HEK293T (cell line): Measurements from ENCODE around the gene HACE1.
"Not testable (repeated sequence)": the region's sequence is repeated elsewhere in the genome, so short reads cannot be mapped to it uniquely, and the experiment has no call there.

Experiments used
- CTCF ChIA-PET: fragments of 350-600 bp; formaldehyde crosslinking; extraction: SDS; loops from one replicate; lab custom pipeline; 2021; ENCODE audit warnings: antibody characterized with exemption, inconsistent platforms; lab: Yijun Ruan, JAX
- POLR2A ChIA-PET: fragments of 350-600 bp; formaldehyde crosslinking; extraction: SDS; loops from one replicate; lab custom pipeline; 2020; ENCODE audit warnings: antibody characterized with exemption, inconsistent platforms; lab: Yijun Ruan, JAX
- DNase-seq: peaks from one replicate; pipeline ENCODE4 v3.0.0; 2012; ENCODE audit warnings: mixed read lengths; ENCODE audit errors: extremely low spot score
- ARNT ChIP-seq: fragments of 450-650 bp; IDR thresholded peaks from 2 replicates; pipeline ENCODE4 v1.6.1; 2017; ENCODE audit warnings: mild to moderate bottlenecking
- BHLHE40 ChIP-seq: fragments of 450-650 bp; IDR thresholded peaks from 2 replicates; pipeline ENCODE4 v1.6.1; 2016; ENCODE audit warnings: mild to moderate bottlenecking, moderate library complexity, borderline replicate concordance
- CTBP1 ChIP-seq: fragments of 450-650 bp; IDR thresholded peaks from 2 replicates; pipeline ENCODE4 v1.6.1; 2016; ENCODE audit warnings: borderline replicate concordance
- ELF4 ChIP-seq: fragments of 450-650 bp; IDR thresholded peaks from 2 replicates; pipeline ENCODE4 v1.6.1; 2017; ENCODE audit warnings: antibody characterized with exemption
- FOXA1 ChIP-seq: fragments of 450-650 bp; IDR thresholded peaks from 2 replicates; pipeline ENCODE4 v1.6.1; 2016; ENCODE audit warnings: mild to moderate bottlenecking
- FOXK2 ChIP-seq: fragments of 450-650 bp; IDR thresholded peaks from 2 replicates; pipeline ENCODE4 v1.6.1; 2016; ENCODE audit warnings: mild to moderate bottlenecking
- FOXM1 ChIP-seq: fragments of 450-650 bp; IDR thresholded peaks from 2 replicates; pipeline ENCODE4 v1.6.1; 2017; ENCODE audit warnings: mild to moderate bottlenecking, borderline replicate concordance
- HDGF ChIP-seq: fragments of 450-650 bp; IDR thresholded peaks from 2 replicates; pipeline ENCODE4 v1.6.1; 2017; ENCODE audit warnings: antibody characterized with exemption, borderline replicate concordance
- L3MBTL2 ChIP-seq: fragments of 450-650 bp; conservative IDR thresholded peaks from 2 replicates; pipeline ENCODE4 v1.6.1; 2016; ENCODE audit warnings: mild to moderate bottlenecking
- LEF1 ChIP-seq: fragments of 450-650 bp; IDR thresholded peaks from 2 replicates; pipeline ENCODE4 v1.6.1; 2017; ENCODE audit warnings: mild to moderate bottlenecking, borderline replicate concordance
- NFRKB ChIP-seq: fragments of 450-650 bp; IDR thresholded peaks from 2 replicates; pipeline ENCODE4 v1.6.1; 2016; ENCODE audit warnings: mild to moderate bottlenecking, moderate library complexity
- PKNOX1 ChIP-seq: fragments of 450-650 bp; IDR thresholded peaks from 2 replicates; pipeline ENCODE4 v1.6.1; 2016
- SP1 ChIP-seq: fragments of 450-650 bp; IDR thresholded peaks from 2 replicates; pipeline ENCODE4 v1.6.1; 2017
- SUZ12 ChIP-seq: fragments of 450-650 bp; IDR thresholded peaks from 2 replicates; pipeline ENCODE4 v1.6.1; 2016; ENCODE audit warnings: mild to moderate bottlenecking
- TARDBP ChIP-seq: fragments of 450-650 bp; IDR thresholded peaks from 2 replicates; pipeline ENCODE4 v1.6.1; 2016
- ZNF384 ChIP-seq: fragments of 450-650 bp; IDR thresholded peaks from 2 replicates; pipeline ENCODE4 v1.6.1; 2016

Gene HACE1

GRCh38 chr6:104858642-104859041 is 1.1 kb downstream of the HACE1 start:
- peak; percentile 7 for DNase-seq
- POLR2A ChIA-PET: interaction anchor here (1.0 to 1.8 kb wide), 4 partner anchors 83 to 544 kb away, joined by 3 to 6 read pairs (median 4); partner anchors contain the start of genes LIN28B and PREP
- CTCF ChIA-PET: interaction anchor here (1.0 kb wide), 1 partner anchor 228 kb away, joined by 3 read pairs; no protein-coding TSS in a partner anchor
- no peak for TF ChIP-seq FOXA1
- no peak for TF ChIP-seq TARDBP
- no peak for TF ChIP-seq SUZ12
- TF ChIP-seq ARNT: no peak
- TF ChIP-seq FOXM1: no peak
- no peak for TF ChIP-seq LEF1
- TF ChIP-seq ZNF384: no peak

- DNase-seq: no peak
- no peak for TF ChIP-seq FOXA1
- no peak for TF ChIP-seq FOXM1
- no peak for TF ChIP-seq CTBP1
- no peak for TF ChIP-seq HDGF
- TF ChIP-seq LEF1: no peak
- no peak for TF ChIP-seq ARNT
- no peak for TF ChIP-seq SP1
- no peak for TF ChIP-seq TARDBP
- TF ChIP-seq ZNF384: no peak
- no peak for TF ChIP-seq PKNOX1
- ChIA-PET CTCF (no interaction called here), POLR2A (no interaction called here)
These were observed 4.2 kb downstream of the HACE1 start for GRCh38 chr6:104855507-104855906.

GRCh38 chr6:104847721-104848120 is 12.0 kb downstream of the HACE1 start:
- DNase-seq, CTCF ChIA-PET, POLR2A ChIA-PET: not testable (repeated sequence)

- no peak for DNase-seq
- CTCF ChIA-PET: no interaction called here
- POLR2A ChIA-PET: no interaction called here
- no peak for TF ChIP-seq PKNOX1
- no peak for TF ChIP-seq BHLHE40
- TF ChIP-seq L3MBTL2: no peak
- no peak for TF ChIP-seq TARDBP
- no peak for TF ChIP-seq FOXA1
- TF ChIP-seq CTBP1: no peak
- TF ChIP-seq SUZ12: no peak
- no peak for TF ChIP-seq NFRKB
- TF ChIP-seq HDGF: no peak
- no peak for TF ChIP-seq ELF4
- no peak for TF ChIP-seq SP1
- no peak for TF ChIP-seq FOXK2
- no peak for TF ChIP-seq ZNF384
- no peak for TF ChIP-seq LEF1
- TF ChIP-seq ARNT: no peak
- TF ChIP-seq FOXM1: no peak
These were observed 16.5 kb downstream of the HACE1 start for GRCh38 chr6:104843229-104843628.

- POLR2A ChIA-PET: no interaction called here
- TF ChIP-seq LEF1: no peak
- TF ChIP-seq ELF4: no peak
- no peak for TF ChIP-seq PKNOX1
- no peak for TF ChIP-seq FOXA1
- no peak for TF ChIP-seq TARDBP
- TF ChIP-seq FOXM1: no peak
- no peak for TF ChIP-seq FOXK2
- no peak for TF ChIP-seq CTBP1
- TF ChIP-seq NFRKB: no peak
- no peak for TF ChIP-seq ZNF384
- TF ChIP-seq L3MBTL2: no peak
- CTCF ChIA-PET: no interaction called here
- DNase-seq: no peak
These were observed 22.6 kb downstream of the HACE1 start for GRCh38 chr6:104837158-104837557.

GRCh38 chr6:104836479-104837020 is 23.2 kb downstream of the HACE1 start:
- DNase-seq, CTCF ChIA-PET, POLR2A ChIA-PET: not testable (repeated sequence)

GRCh38 chr6:104835782-104836181 is 23.9 kb downstream of the HACE1 start:
- TF ChIP-seq FOXM1: no peak
- no peak for TF ChIP-seq ELF4
- no peak for TF ChIP-seq LEF1
- TF ChIP-seq ARNT: no peak
- TF ChIP-seq SUZ12: no peak
- no peak for TF ChIP-seq SP1
- no peak for TF ChIP-seq BHLHE40
- TF ChIP-seq TARDBP: no peak
- TF ChIP-seq PKNOX1: no peak
- TF ChIP-seq HDGF: no peak
- TF ChIP-seq FOXA1: no peak
- TF ChIP-seq FOXK2: no peak
- no peak for TF ChIP-seq CTBP1
- no peak for TF ChIP-seq NFRKB
- TF ChIP-seq L3MBTL2: no peak
- TF ChIP-seq ZNF384: no peak
- POLR2A ChIA-PET: no interaction called here
- no peak for DNase-seq
- CTCF ChIA-PET: no interaction called here
